Mesenteric fat pad (tissue), 1 donor: ENCODE data around the gene SRPX. TPM values are rescaled to one million over a fixed set of nuclear protein-coding genes. Genes with fewer than 3 reads are reported as not detected.

Experiments
- total RNA-seq: library from RNA; stranded (reverse); fragmentation: NEBNext Ultra II Directional; extraction: Animal tissue kit (Norgen Biotek cat#: 25700); gene quantifications from one replicate; pipeline ENCODE4 v1.2.1, GENCODE V29; 2021
- donor health status: DM: yes; HTN: yes; CAD: no.

The SRPX gene
- total RNA-seq, 1 donor from 2014 or later, result 410 TPM

Other genes with a start within 250 kb of the SRPX start
- gene SYTL5, start 214.3 kb downstream of the SRPX start, total RNA-seq, result 0.06 TPM
- gene RPGR, start 106.6 kb upstream of the SRPX start, total RNA-seq, result 31.2 TPM
- gene OTC, start 131.7 kb upstream of the SRPX start, total RNA-seq, result not detected